Testis (tissue), 2 donors: ENCODE measurements around the gene LRP8.

Experiments used
- CTCF ChIP-seq, 3 experiments: fragments of 450-650 bp in 2 of 3; fragments of 200-600 bp in 1 of 3; sonication (generic) in 1 of 3; IDR thresholded peaks; one replicate each; pipeline ENCODE4 v1.5.1; 2016 to 2019; ENCODE audit warnings: antibody characterized with exemption in 3 of 3, mild to moderate bottlenecking in 2 of 3, moderate library complexity in 1 of 3
- POLR2A ChIP-seq: fragments of 450-650 bp; IDR thresholded peaks from one replicate; pipeline ENCODE4 v1.6.1; 2017; ENCODE audit warnings: antibody characterized with exemption, mild to moderate bottlenecking, moderate library complexity

GRCh38 chr1:53327182-53327913 lies 522 bp downstream of the LRP8 start:
- TF ChIP-seq CTCF (IDR thresholded peaks at IDR 0.05) (no peak), POLR2A (no peak)
